K562 (cell line): ENCODE results near the gene P2RY11. TPM values are rescaled to one million over a fixed set of nuclear protein-coding genes. Genes with fewer than 3 reads are reported as not detected.

ENCODE experiments used
- DLX4 ChIP-seq: fragments of 250-450 bp; sonication (Bioruptor Pico); IDR thresholded peaks from 2 replicates; pipeline ENCODE4 v1.6.1; 2021; ENCODE audit warnings: mild to moderate bottlenecking
- ETS1 ChIP-seq: conservative IDR thresholded peaks from 2 replicates; pipeline ENCODE4 v1.6.1; 2011; ENCODE audit warnings: low read depth, mild to moderate bottlenecking, low read length; ENCODE audit not compliant: control insufficient read depth
- IRF2 ChIP-seq: sonication (generic); formaldehyde crosslinking; IDR thresholded peaks from 2 replicates; pipeline ENCODE4 v1.8.1; 2022; ENCODE audit warnings: mild to moderate bottlenecking, missing genetic modification reagents
- MYBL2 ChIP-seq, 2 experiments: fragments of 450-650 bp in 1 of 2; sonication (generic) in 1 of 2; formaldehyde crosslinking in 1 of 2; IDR thresholded peaks; 2 replicates each; pipeline versions ENCODE4 v1.6.1 to v1.8.1; 2017 to 2022; ENCODE audit warnings: borderline replicate concordance in 1 of 2, inconsistent platforms in 1 of 2, low read depth in 1 of 2, mild to moderate bottlenecking in 1 of 2, missing genetic modification reagents in 1 of 2, moderate library complexity in 1 of 2
- SMARCE1 ChIP-seq: fragments of 450-650 bp; IDR thresholded peaks from 2 replicates; pipeline ENCODE4 v1.7.1; 2016; ENCODE audit warnings: mild to moderate bottlenecking
- polyA plus RNA-seq, 8 experiments: library from polyadenylated mRNA; depleted of rRNA in 4 of 8; stranded (reverse) in 5 of 8; unstranded in 3 of 8; fragments of >200 nt; fragmentation: Nextera tagmentation in 2 of 8; fragmentation: Illumina TruSeq in 1 of 8; extraction: Ambion mirVana in 2 of 8; extraction: Trizol in 1 of 8; gene quantifications; 2 replicates each; pipeline versions ENCODE4 v1.2.1 to v1.2.3, GENCODE V29; 2011 to 2014; ENCODE audit warnings: inconsistent platforms in 1 of 8, missing spikeins in 1 of 8
- total RNA-seq, 7 experiments: library from RNA; depleted of rRNA in 6 of 7; stranded (reverse); fragments of >200 nt in 6 of 7; fragmentation: Illumina TruSeq in 2 of 7; extraction: Trizol in 2 of 7; gene quantifications; 2 replicates each; pipeline versions ENCODE4 v1.2.1 to v1.2.3, GENCODE V29; 2011 to 2021; ENCODE audit warnings: low replicate concordance in 1 of 7
- TF ChIP-seq, protein P1 (sequence below): fragments of 200-800 bp; sonication (Bioruptor generic); IDR thresholded peaks from 2 replicates; pipeline ENCODE4 v1.6.1; 2016; ENCODE audit warnings: missing genetic modification characterization, missing compliant biosample characterization
- TF ChIP-seq, protein P2 (sequence below): fragments of 250-450 bp; sonication (Bioruptor Pico); IDR thresholded peaks from 2 replicates; pipeline ENCODE4 v1.8.0; 2021; ENCODE audit warnings: moderate library complexity, mild to moderate bottlenecking, inconsistent platforms

Gene P2RY11
- total and polyA plus RNA-seq, 9 of the 15 experiments (the other 6 are each of a cell fraction or from before 2014, with no cell fraction given), result 0.03 to 10.1 (median 1.5) TPM

DNA sequence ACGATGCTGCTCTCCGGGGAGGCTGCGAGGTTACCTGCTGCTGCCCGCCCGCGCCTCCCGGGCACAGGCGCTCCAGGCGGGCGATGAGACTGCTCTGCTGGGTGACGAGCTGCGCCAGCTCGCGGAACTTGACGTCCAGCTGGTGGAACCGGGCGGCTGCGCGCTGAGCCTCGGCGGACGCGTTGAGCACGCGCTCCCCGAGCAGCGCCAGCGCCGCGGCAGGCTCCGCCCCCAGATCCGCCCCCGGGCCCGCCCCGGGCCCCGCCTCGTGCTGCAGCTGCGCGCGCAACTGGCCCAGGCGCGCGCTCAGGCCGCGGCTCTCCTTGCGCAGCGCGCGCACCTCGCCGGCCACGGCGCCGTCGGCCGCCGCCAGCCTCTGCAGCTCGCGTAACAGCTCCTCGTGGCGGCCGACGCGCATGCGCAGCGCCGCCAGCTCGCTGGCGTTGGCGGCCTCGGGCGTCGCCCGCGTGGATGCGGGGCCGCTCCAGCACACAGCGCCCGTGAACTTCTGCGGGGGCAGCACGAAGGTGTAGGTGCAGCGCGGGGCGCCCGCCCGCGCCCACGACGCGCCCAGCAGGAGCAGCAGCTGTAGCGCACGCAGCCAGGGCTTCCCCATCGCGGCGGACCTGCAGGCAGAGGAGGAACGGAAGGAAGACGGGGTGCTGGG is 15.4 kb upstream of the P2RY11 start (continued):
- TF ChIP-seq, protein P1, sequence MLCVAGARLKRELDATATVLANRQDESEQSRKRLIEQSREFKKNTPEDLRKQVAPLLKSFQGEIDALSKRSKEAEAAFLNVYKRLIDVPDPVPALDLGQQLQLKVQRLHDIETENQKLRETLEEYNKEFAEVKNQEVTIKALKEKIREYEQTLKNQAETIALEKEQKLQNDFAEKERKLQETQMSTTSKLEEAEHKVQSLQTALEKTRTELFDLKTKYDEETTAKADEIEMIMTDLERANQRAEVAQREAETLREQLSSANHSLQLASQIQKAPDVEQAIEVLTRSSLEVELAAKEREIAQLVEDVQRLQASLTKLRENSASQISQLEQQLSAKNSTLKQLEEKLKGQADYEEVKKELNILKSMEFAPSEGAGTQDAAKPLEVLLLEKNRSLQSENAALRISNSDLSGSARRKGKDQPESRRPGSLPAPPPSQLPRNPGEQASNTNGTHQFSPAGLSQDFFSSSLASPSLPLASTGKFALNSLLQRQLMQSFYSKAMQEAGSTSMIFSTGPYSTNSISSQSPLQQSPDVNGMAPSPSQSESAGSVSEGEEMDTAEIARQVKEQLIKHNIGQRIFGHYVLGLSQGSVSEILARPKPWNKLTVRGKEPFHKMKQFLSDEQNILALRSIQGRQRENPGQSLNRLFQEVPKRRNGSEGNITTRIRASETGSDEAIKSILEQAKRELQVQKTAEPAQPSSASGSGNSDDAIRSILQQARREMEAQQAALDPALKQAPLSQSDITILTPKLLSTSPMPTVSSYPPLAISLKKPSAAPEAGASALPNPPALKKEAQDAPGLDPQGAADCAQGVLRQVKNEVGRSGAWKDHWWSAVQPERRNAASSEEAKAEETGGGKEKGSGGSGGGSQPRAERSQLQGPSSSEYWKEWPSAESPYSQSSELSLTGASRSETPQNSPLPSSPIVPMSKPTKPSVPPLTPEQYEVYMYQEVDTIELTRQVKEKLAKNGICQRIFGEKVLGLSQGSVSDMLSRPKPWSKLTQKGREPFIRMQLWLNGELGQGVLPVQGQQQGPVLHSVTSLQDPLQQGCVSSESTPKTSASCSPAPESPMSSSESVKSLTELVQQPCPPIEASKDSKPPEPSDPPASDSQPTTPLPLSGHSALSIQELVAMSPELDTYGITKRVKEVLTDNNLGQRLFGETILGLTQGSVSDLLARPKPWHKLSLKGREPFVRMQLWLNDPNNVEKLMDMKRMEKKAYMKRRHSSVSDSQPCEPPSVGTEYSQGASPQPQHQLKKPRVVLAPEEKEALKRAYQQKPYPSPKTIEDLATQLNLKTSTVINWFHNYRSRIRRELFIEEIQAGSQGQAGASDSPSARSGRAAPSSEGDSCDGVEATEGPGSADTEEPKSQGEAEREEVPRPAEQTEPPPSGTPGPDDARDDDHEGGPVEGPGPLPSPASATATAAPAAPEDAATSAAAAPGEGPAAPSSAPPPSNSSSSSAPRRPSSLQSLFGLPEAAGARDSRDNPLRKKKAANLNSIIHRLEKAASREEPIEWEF (CRISPR knock-in tag), result no peak
- no peak for TF ChIP-seq MYBL2 (IDR thresholded peaks at IDR 0.05; ENCODE audit: low read depth)
- TF ChIP-seq MYBL2 (CRISPR knock-in tag; IDR thresholded peaks at IDR 0.05; ENCODE audit: borderline replicate concordance), result no peak
- TF ChIP-seq DLX4 (CRISPR knock-in tag), result no peak
- TF ChIP-seq, protein P2, sequence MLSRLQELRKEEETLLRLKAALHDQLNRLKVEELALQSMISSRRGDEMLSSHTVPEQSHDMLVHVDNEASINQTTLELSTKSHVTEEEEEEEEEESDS (CRISPR knock-in tag), result no peak
- TF ChIP-seq ETS1, result 0 out of 2 replicates have a peak, but pooled peaks have one; percentile 44
- no peak for TF ChIP-seq SMARCE1
- no peak for TF ChIP-seq IRF2 (CRISPR knock-in tag)
